Activated naive CD4-positive, alpha-beta T cell treated with anti-CD3 and anti-CD28 coated beads, Interleukin-2, amount 50 U/mL, for 24 hours (primary cell): ENCODE data around the gene IKBKE.
A peak's percentile ranks its signal among the peaks of the same experiment; 100 is the strongest.

Experiments
- H3K27ac Mint-ChIP-seq: one replicate; pipeline ENCODE4 v1.8.0; 2021; ENCODE audit warnings: mild to moderate bottlenecking, mixed read lengths
- H3K27me3 Mint-ChIP-seq: one replicate; pipeline ENCODE4 v1.8.0; 2021; ENCODE audit warnings: mixed read lengths
- H3K36me3 Mint-ChIP-seq: one replicate; pipeline ENCODE4 v1.8.0; 2021; ENCODE audit warnings: mixed read lengths
- H3K4me1 Mint-ChIP-seq: one replicate; pipeline ENCODE4 v1.8.0; 2021; ENCODE audit warnings: mixed read lengths
- H3K4me3 Mint-ChIP-seq: one replicate; pipeline ENCODE4 v1.8.0; 2021; ENCODE audit warnings: mild to moderate bottlenecking, mixed read lengths
- H3K9me3 Mint-ChIP-seq: one replicate; pipeline ENCODE4 v1.8.0; 2021; ENCODE audit warnings: mixed read lengths

Gene IKBKE

GRCh38 chr1:206521127-206521526 lies 50.9 kb downstream of the IKBKE start:
- Mint-ChIP-seq H3K36me3 (no peaks in the 10 kb centered on the region), H3K4me3 (no peak overlapping the region), H3K4me1 (no peaks in the 10 kb centered on the region), H3K27ac (no peak overlapping the region), H3K27me3 (no peaks in the 10 kb centered on the region), H3K9me3 (no peaks in the 10 kb centered on the region)

GRCh38 chr1:206521694-206522402 lies 51.6 kb downstream of the IKBKE start:
- H3K4me1 Mint-ChIP-seq = no peaks in the 10 kb centered on the region
- no peaks in the 10 kb centered on the region for H3K9me3 Mint-ChIP-seq
- H3K27me3 Mint-ChIP-seq = no peaks in the 10 kb centered on the region

GRCh38 chr1:206524739-206525364 lies 54.6 kb downstream of the IKBKE start:
- Mint-ChIP-seq H3K4me1 (no peaks in the 10 kb centered on the region), H3K27me3 (no peaks in the 10 kb centered on the region), H3K27ac (no peak overlapping the region), H3K9me3 (no peaks in the 10 kb centered on the region), H3K4me3 (no peak overlapping the region), H3K36me3 (no peaks in the 10 kb centered on the region)

More at GRCh38 chr1:206521694-206522402, 51.6 kb downstream of the IKBKE start:
- H3K27ac Mint-ChIP-seq = no peak overlapping the region
- no peak overlapping the region for H3K4me3 Mint-ChIP-seq
- no peaks in the 10 kb centered on the region for H3K36me3 Mint-ChIP-seq

- Mint-ChIP-seq H3K4me1 (no peaks in the 10 kb centered on the region), H3K9me3 (no peaks in the 10 kb centered on the region), H3K27ac (peak overlapping the region; percentile 8), H3K27me3 (no peaks in the 10 kb centered on the region), H3K36me3 (no peaks in the 10 kb centered on the region), H3K4me3 (no peak overlapping the region)
Measured at GRCh38 chr1:206526064-206526911, 56.0 kb downstream of the IKBKE start.

GRCh38 chr1:206529425-206529824 lies 59.1 kb downstream of the IKBKE start:
- Mint-ChIP-seq H3K4me1 (no peaks in the 10 kb centered on the region), H3K27ac (no peak overlapping the region), H3K36me3 (no peaks in the 10 kb centered on the region), H3K4me3 (no peak overlapping the region), H3K27me3 (no peaks in the 10 kb centered on the region), H3K9me3 (no peaks in the 10 kb centered on the region)

- Mint-ChIP-seq H3K4me1 (no peaks in the 10 kb centered on the region), H3K27me3 (no peaks in the 10 kb centered on the region), H3K36me3 (no peaks in the 10 kb centered on the region), H3K27ac (no peak overlapping the region), H3K4me3 (no peak overlapping the region), H3K9me3 (no peaks in the 10 kb centered on the region)
Measured at GRCh38 chr1:206532368-206532767, 62.1 kb downstream of the IKBKE start.

- Mint-ChIP-seq H3K27ac (no peak overlapping the region), H3K4me1 (no peaks in the 10 kb centered on the region), H3K4me3 (no peak overlapping the region), H3K36me3 (no peaks in the 10 kb centered on the region), H3K27me3 (no peaks in the 10 kb centered on the region), H3K9me3 (no peaks in the 10 kb centered on the region)
Measured at GRCh38 chr1:206534552-206534951, 64.3 kb downstream of the IKBKE start.

- Mint-ChIP-seq H3K4me1 (no peaks in the 10 kb centered on the region), H3K9me3 (no peaks in the 10 kb centered on the region), H3K27ac (no peak overlapping the region), H3K36me3 (no peaks in the 10 kb centered on the region), H3K27me3 (no peaks in the 10 kb centered on the region), H3K4me3 (no peak overlapping the region)
Measured at GRCh38 chr1:206535853-206536188, 65.5 kb downstream of the IKBKE start.

GRCh38 chr1:206537141-206537540 lies 66.9 kb downstream of the IKBKE start:
- Mint-ChIP-seq H3K4me3 (no peak overlapping the region), H3K4me1 (no peaks in the 10 kb centered on the region), H3K9me3 (no peaks in the 10 kb centered on the region), H3K36me3 (no peaks in the 10 kb centered on the region), H3K27ac (no peak overlapping the region), H3K27me3 (no peaks in the 10 kb centered on the region)

GRCh38 chr1:206538086-206538770 lies 68.0 kb downstream of the IKBKE start:
- H3K4me3 Mint-ChIP-seq = no peak overlapping the region

GRCh38 chr1:206538901-206539640 lies 68.8 kb downstream of the IKBKE start:
- H3K4me3 Mint-ChIP-seq = no peak overlapping the region
- H3K27ac Mint-ChIP-seq = no peak overlapping the region
- H3K4me1 Mint-ChIP-seq = no peaks in the 10 kb centered on the region
- no peaks in the 10 kb centered on the region for H3K36me3 Mint-ChIP-seq
- no peaks in the 10 kb centered on the region for H3K27me3 Mint-ChIP-seq
- no peaks in the 10 kb centered on the region for H3K9me3 Mint-ChIP-seq

More at GRCh38 chr1:206538086-206538770, 68.0 kb downstream of the IKBKE start:
- Mint-ChIP-seq H3K36me3 (no peaks in the 10 kb centered on the region), H3K4me1 (no peaks in the 10 kb centered on the region), H3K9me3 (no peaks in the 10 kb centered on the region), H3K27me3 (no peaks in the 10 kb centered on the region), H3K27ac (no peak overlapping the region)

- H3K4me1 Mint-ChIP-seq = peaks cover 7% of the 10 kb centered on the region
- no peaks in the 10 kb centered on the region for H3K9me3 Mint-ChIP-seq
- no peak overlapping the region for H3K4me3 Mint-ChIP-seq
- no peak overlapping the region for H3K27ac Mint-ChIP-seq
- no peaks in the 10 kb centered on the region for H3K27me3 Mint-ChIP-seq
- no peaks in the 10 kb centered on the region for H3K36me3 Mint-ChIP-seq
Measured at GRCh38 chr1:206540044-206540780, 69.9 kb downstream of the IKBKE start.

- Mint-ChIP-seq H3K27ac (no peak overlapping the region), H3K4me3 (no peak overlapping the region), H3K27me3 (no peaks in the 10 kb centered on the region), H3K9me3 (no peaks in the 10 kb centered on the region), H3K4me1 (peaks cover 15% of the 10 kb centered on the region), H3K36me3 (no peaks in the 10 kb centered on the region)
Measured at GRCh38 chr1:206541236-206541833, 71.1 kb downstream of the IKBKE start.

- Mint-ChIP-seq H3K36me3 (no peaks in the 10 kb centered on the region), H3K9me3 (no peaks in the 10 kb centered on the region), H3K27ac (peak overlapping the region; percentile 55), H3K4me3 (no peak overlapping the region), H3K4me1 (peaks cover 22% of the 10 kb centered on the region), H3K27me3 (no peaks in the 10 kb centered on the region)
Measured at GRCh38 chr1:206544562-206545257, 74.4 kb downstream of the IKBKE start.
